ENCODE results near the gene MIPOL1. TPM values are rescaled to one million over a fixed set of nuclear protein-coding genes. Genes with fewer than 3 reads are reported as not detected.

Gene MIPOL1
- total RNA-seq, 1 donor from 2014 or later = 14.6 TPM

- H3K27ac Mint-ChIP-seq (ENCODE audit: unreplicated experiment) = no peak overlapping the region
- H3K9me3 Mint-ChIP-seq (ENCODE audit: unreplicated experiment) = no peaks in the 10 kb centered on the region
- no peak overlapping the region for H3K4me3 Mint-ChIP-seq (ENCODE audit: unreplicated experiment)
- no peak for DNase-seq (ENCODE audit: extremely low spot score, unreplicated experiment)
- no peak for TF ChIP-seq CTCF (IDR thresholded peaks at IDR 0.05)
- H3K27me3 Mint-ChIP-seq (ENCODE audit: unreplicated experiment) = no peaks in the 10 kb centered on the region
- H3K4me1 Mint-ChIP-seq (ENCODE audit: unreplicated experiment) = peaks cover 1% of the 10 kb centered on the region
- no peaks in the 10 kb centered on the region for H3K36me3 Mint-ChIP-seq (ENCODE audit: unreplicated experiment)
Measured at GRCh38 chr14:37247791-37248461, 50.2 kb downstream of the MIPOL1 start.

GRCh38 chr14:37251775-37252174, 54.0 kb downstream of the MIPOL1 start:
- no peak for DNase-seq (ENCODE audit: extremely low spot score, unreplicated experiment)
- no peak overlapping the region for H3K4me3 Mint-ChIP-seq (ENCODE audit: unreplicated experiment)
- H3K27me3 Mint-ChIP-seq (ENCODE audit: unreplicated experiment) = no peaks in the 10 kb centered on the region
- peaks cover 7% of the 10 kb centered on the region for H3K4me1 Mint-ChIP-seq (ENCODE audit: unreplicated experiment)
- H3K9me3 Mint-ChIP-seq (ENCODE audit: unreplicated experiment) = no peaks in the 10 kb centered on the region
- peak; percentile 25 for TF ChIP-seq CTCF (IDR thresholded peaks at IDR 0.05)
- H3K36me3 Mint-ChIP-seq (ENCODE audit: unreplicated experiment) = no peaks in the 10 kb centered on the region
- H3K27ac Mint-ChIP-seq (ENCODE audit: unreplicated experiment) = no peak overlapping the region

GRCh38 chr14:37252434-37252833, 54.7 kb downstream of the MIPOL1 start:
- no peak for TF ChIP-seq CTCF (IDR thresholded peaks at IDR 0.05)

GRCh38 chr14:37253905-37254304, 56.2 kb downstream of the MIPOL1 start:
- Mint-ChIP-seq H3K27ac (ENCODE audit: unreplicated experiment) (no peak overlapping the region), H3K9me3 (ENCODE audit: unreplicated experiment) (no peaks in the 10 kb centered on the region), H3K4me1 (ENCODE audit: unreplicated experiment) (peaks cover 7% of the 10 kb centered on the region), H3K4me3 (ENCODE audit: unreplicated experiment) (no peak overlapping the region), H3K36me3 (ENCODE audit: unreplicated experiment) (no peaks in the 10 kb centered on the region), H3K27me3 (ENCODE audit: unreplicated experiment) (no peaks in the 10 kb centered on the region)
- TF ChIP-seq CTCF (IDR thresholded peaks at IDR 0.05) = no peak
- no peak for DNase-seq (ENCODE audit: extremely low spot score, unreplicated experiment)

More at GRCh38 chr14:37252434-37252833, 54.7 kb downstream of the MIPOL1 start:
- Mint-ChIP-seq H3K36me3 (ENCODE audit: unreplicated experiment) (no peaks in the 10 kb centered on the region), H3K27ac (ENCODE audit: unreplicated experiment) (no peak overlapping the region), H3K27me3 (ENCODE audit: unreplicated experiment) (no peaks in the 10 kb centered on the region), H3K4me1 (ENCODE audit: unreplicated experiment) (peaks cover 7% of the 10 kb centered on the region), H3K4me3 (ENCODE audit: unreplicated experiment) (no peak overlapping the region), H3K9me3 (ENCODE audit: unreplicated experiment) (no peaks in the 10 kb centered on the region)
- DNase-seq (ENCODE audit: extremely low spot score, unreplicated experiment) = no peak

GRCh38 chr14:37254411-37254947, 56.7 kb downstream of the MIPOL1 start:
- Mint-ChIP-seq H3K27me3 (ENCODE audit: unreplicated experiment) (no peaks in the 10 kb centered on the region), H3K4me3 (ENCODE audit: unreplicated experiment) (no peak overlapping the region), H3K4me1 (ENCODE audit: unreplicated experiment) (peaks cover 7% of the 10 kb centered on the region), H3K9me3 (ENCODE audit: unreplicated experiment) (no peaks in the 10 kb centered on the region), H3K36me3 (ENCODE audit: unreplicated experiment) (no peaks in the 10 kb centered on the region), H3K27ac (ENCODE audit: unreplicated experiment) (no peak overlapping the region)
- no peak for TF ChIP-seq CTCF (IDR thresholded peaks at IDR 0.05)
- no peak for DNase-seq (ENCODE audit: extremely low spot score, unreplicated experiment)

All from osteocyte (in vitro differentiated cells).